DOHH2 (cell line): ENCODE measurements around the gene ARHGAP4.

Experiments
- H3F3A ChIP-seq: fragments of 200-600 bp; sonication (generic), shearing (Covaris generic); 2 replicates; pipeline ENCODE4 v1.6.0; 2016; ENCODE audit warnings: antibody characterized with exemption, mild to moderate bottlenecking; ENCODE audit not compliant: control insufficient read depth, insufficient read depth
- H3K27ac ChIP-seq: fragments of 200-600 bp; sonication (generic); 2 replicates; pipeline ENCODE4 v1.5.1; 2014; ENCODE audit warnings: low read depth, mild to moderate bottlenecking, low read length, moderate library complexity
- H3K27me3 ChIP-seq: fragments of 200-600 bp; sonication (generic); 2 replicates; pipeline ENCODE4 v1.6.1; 2014; ENCODE audit warnings: mild to moderate bottlenecking, low read length, mixed read lengths; ENCODE audit not compliant: control insufficient read depth
- H3K36me3 ChIP-seq: fragments of 200-600 bp; sonication (generic); 2 replicates; pipeline ENCODE4 v1.6.1; 2014; ENCODE audit warnings: mild to moderate bottlenecking, low read length, moderate library complexity, mixed read lengths; ENCODE audit not compliant: control insufficient read depth
- H3K4me1 ChIP-seq: fragments of 200-600 bp; sonication (generic); 2 replicates; pipeline ENCODE4 v1.6.1; 2014; ENCODE audit warnings: mild to moderate bottlenecking, low read length, mixed read lengths; ENCODE audit not compliant: control insufficient read depth
- H3K4me2 ChIP-seq: fragments of 200-600 bp; sonication (generic); 2 replicates; pipeline ENCODE4 v1.6.0; 2014; ENCODE audit warnings: mild to moderate bottlenecking, low read length, moderate library complexity
- H3K4me3 ChIP-seq: fragments of 200-600 bp; sonication (generic); 2 replicates; pipeline ENCODE4 v1.5.1; 2014; ENCODE audit warnings: mild to moderate bottlenecking, low read length, mixed read lengths
- H3K79me2 ChIP-seq: fragments of 200-600 bp; sonication (generic); 2 replicates; pipeline ENCODE4 v1.6.1; 2014; ENCODE audit warnings: mild to moderate bottlenecking, low read length, mixed read lengths; ENCODE audit not compliant: control insufficient read depth
- H3K9me2 ChIP-seq: fragments of 200-600 bp; sonication (generic); replicated peaks from 2 replicates; pipeline ENCODE4 v1.6.1; 2014; ENCODE audit warnings: mild to moderate bottlenecking, low read length, mixed read lengths; ENCODE audit not compliant: control insufficient read depth
- H3K9me3 ChIP-seq: fragments of 200-600 bp; sonication (generic); 2 replicates; pipeline ENCODE4 v1.6.1; 2014; ENCODE audit warnings: antibody characterized with exemption, low read length, mixed read lengths; ENCODE audit not compliant: control insufficient read depth, insufficient read depth
- H4K20me1 ChIP-seq: fragments of 200-600 bp; sonication (generic); 2 replicates; pipeline ENCODE4 v1.6.0; 2014; ENCODE audit warnings: low read depth, mild to moderate bottlenecking, antibody characterized with exemption, low read length, moderate library complexity; ENCODE audit not compliant: control insufficient read depth, insufficient read depth
- CTCF ChIP-seq: fragments of 200-600 bp; sonication (generic); IDR thresholded peaks from one replicate; pipeline ENCODE4 v1.5.1; 2014; ENCODE audit warnings: antibody characterized with exemption, mild to moderate bottlenecking, low read depth, low read length; ENCODE audit not compliant: poor library complexity, severe bottlenecking
- EZH2phosphoT487 ChIP-seq: fragments of 200-600 bp; sonication (generic); IDR thresholded peaks from 2 replicates; pipeline ENCODE4 v1.6.1; 2017; ENCODE audit warnings: borderline replicate concordance, mild to moderate bottlenecking, antibody characterized with exemption, low read length, moderate library complexity, mixed read lengths

ARHGAP4 gene

GRCh38 chrX:153910446-153910845 lies 15.6 kb downstream of the ARHGAP4 start:
- H4K20me1 ChIP-seq, result no peaks in the 10 kb centered on the region

GRCh38 chrX:153909980-153910360 lies 16.1 kb downstream of the ARHGAP4 start:
- H3K36me3 ChIP-seq, result peaks cover 5% of the 10 kb centered on the region
- H3K27ac ChIP-seq, result no peak overlapping the region
- no peak overlapping the region for H3K4me2 ChIP-seq
- no peaks in the 10 kb centered on the region for H3K4me1 ChIP-seq
- no peaks in the 10 kb centered on the region for H3K9me3 ChIP-seq
- H3K79me2 ChIP-seq, result no peaks in the 10 kb centered on the region
- no peaks in the 10 kb centered on the region; the same call in 1 of the 2 replicates for H3F3A ChIP-seq
- H3K9me2 ChIP-seq, result no peaks in the 10 kb centered on the region
- no peak for TF ChIP-seq EZH2phosphoT487
- H4K20me1 ChIP-seq, result no peaks in the 10 kb centered on the region
- no peaks in the 10 kb centered on the region for H3K27me3 ChIP-seq
- H3K4me3 ChIP-seq, result no peak overlapping the region

More at GRCh38 chrX:153910446-153910845, 15.6 kb downstream of the ARHGAP4 start:
- H3K27me3 ChIP-seq, result no peaks in the 10 kb centered on the region
- H3K36me3 ChIP-seq, result peaks cover 5% of the 10 kb centered on the region
- no peak overlapping the region for H3K4me3 ChIP-seq
- no peaks in the 10 kb centered on the region for H3K9me2 ChIP-seq
- H3K4me2 ChIP-seq, result no peak overlapping the region
- H3K27ac ChIP-seq, result no peak overlapping the region
- no peaks in the 10 kb centered on the region for H3K4me1 ChIP-seq
- no peaks in the 10 kb centered on the region for H3K79me2 ChIP-seq
- TF ChIP-seq EZH2phosphoT487, result no peak
- no peak for TF ChIP-seq CTCF
- no peaks in the 10 kb centered on the region; the same call in 1 of the 2 replicates for H3F3A ChIP-seq
- no peaks in the 10 kb centered on the region for H3K9me3 ChIP-seq

- no peaks in the 10 kb centered on the region for H3K27me3 ChIP-seq
- H3K9me2 ChIP-seq, result no peaks in the 10 kb centered on the region
- peaks cover 5% of the 10 kb centered on the region for H3K36me3 ChIP-seq
- no peaks in the 10 kb centered on the region for H4K20me1 ChIP-seq
- no peak overlapping the region for H3K4me3 ChIP-seq
- no peak overlapping the region for H3K27ac ChIP-seq
- peaks cover 3% of the 10 kb centered on the region for H3K4me1 ChIP-seq
- no peak overlapping the region for H3K4me2 ChIP-seq
- TF ChIP-seq EZH2phosphoT487 (no peak), CTCF (no peak)
- no peaks in the 10 kb centered on the region for H3K9me3 ChIP-seq
- no peaks in the 10 kb centered on the region for H3K79me2 ChIP-seq
- no peaks in the 10 kb centered on the region; the same call in 1 of the 2 replicates for H3F3A ChIP-seq
Measured at GRCh38 chrX:153909024-153909979, 16.8 kb downstream of the ARHGAP4 start.
